ENCODE measurements around the gene WDR37. TPM values are rescaled to one million over a fixed set of nuclear protein-coding genes. Genes with fewer than 3 reads are reported as not detected.

WDR37 gene
- total RNA-seq, 1 experiment from 2014 or later = 20.6 TPM

DNA sequence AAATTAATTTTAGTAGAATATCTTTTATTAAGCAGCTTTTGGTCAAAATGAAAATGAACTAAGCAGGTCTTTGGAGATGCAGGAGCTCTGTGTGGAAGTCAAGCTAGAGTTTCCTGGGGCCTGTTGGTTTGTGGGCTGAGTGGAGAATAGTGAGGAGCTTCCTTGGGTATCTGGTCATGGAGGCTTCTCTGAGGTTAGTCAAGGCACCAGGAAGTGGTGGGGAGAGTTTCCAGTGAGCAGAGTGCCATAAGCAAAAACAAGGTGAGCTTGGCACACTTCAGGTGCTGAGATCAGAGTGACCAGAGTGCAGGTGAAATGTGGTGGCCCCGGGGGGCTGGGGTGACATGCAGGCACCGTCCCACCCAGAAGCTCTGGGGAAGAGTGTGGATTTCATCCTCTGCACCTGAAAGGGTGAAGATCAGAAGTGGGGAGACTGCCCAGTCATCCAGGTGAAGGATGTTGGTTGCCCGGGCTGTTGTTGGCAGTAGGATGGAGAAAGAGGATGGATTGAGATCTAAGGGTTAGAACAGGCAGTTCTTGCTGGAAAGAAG is 77.4 kb downstream of the WDR37 start:
- Histone ChIP-seq H3K9me3 (peaks cover 4% of the 10 kb centered on the region), H3K27me3 (replicated peaks; ENCODE audit: control insufficient read depth, insufficient read depth, low read length) (no peaks in the 10 kb centered on the region), H3K4me1 (no peaks in the 10 kb centered on the region), H3K4me3 (ENCODE audit: low read depth, low read length) (no peak overlapping the region), H3K36me3 (ENCODE audit: control insufficient read depth, insufficient read depth, low read length) (peaks cover 2% of the 10 kb centered on the region; the same call in 1 of the 2 replicates)
- peaks cover 12% of the 10 kb centered on the region for H3K36me3 Mint-ChIP-seq (ENCODE audit: insufficient read depth, unreplicated experiment)
- no peak for DNase-seq
- H3K4me1 Mint-ChIP-seq (ENCODE audit: low read depth, unreplicated experiment) = no peaks in the 10 kb centered on the region
- TF ChIP-seq, protein P1, sequence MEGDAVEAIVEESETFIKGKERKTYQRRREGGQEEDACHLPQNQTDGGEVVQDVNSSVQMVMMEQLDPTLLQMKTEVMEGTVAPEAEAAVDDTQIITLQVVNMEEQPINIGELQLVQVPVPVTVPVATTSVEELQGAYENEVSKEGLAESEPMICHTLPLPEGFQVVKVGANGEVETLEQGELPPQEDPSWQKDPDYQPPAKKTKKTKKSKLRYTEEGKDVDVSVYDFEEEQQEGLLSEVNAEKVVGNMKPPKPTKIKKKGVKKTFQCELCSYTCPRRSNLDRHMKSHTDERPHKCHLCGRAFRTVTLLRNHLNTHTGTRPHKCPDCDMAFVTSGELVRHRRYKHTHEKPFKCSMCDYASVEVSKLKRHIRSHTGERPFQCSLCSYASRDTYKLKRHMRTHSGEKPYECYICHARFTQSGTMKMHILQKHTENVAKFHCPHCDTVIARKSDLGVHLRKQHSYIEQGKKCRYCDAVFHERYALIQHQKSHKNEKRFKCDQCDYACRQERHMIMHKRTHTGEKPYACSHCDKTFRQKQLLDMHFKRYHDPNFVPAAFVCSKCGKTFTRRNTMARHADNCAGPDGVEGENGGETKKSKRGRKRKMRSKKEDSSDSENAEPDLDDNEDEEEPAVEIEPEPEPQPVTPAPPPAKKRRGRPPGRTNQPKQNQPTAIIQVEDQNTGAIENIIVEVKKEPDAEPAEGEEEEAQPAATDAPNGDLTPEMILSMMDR (IDR thresholded peaks at IDR 0.05; ENCODE audit: insufficient read depth in 1 of 2, low read depth in 1 of 2, low read length in 1 of 2, severe bottlenecking in 1 of 2, unreplicated experiment in 1 of 2) = no peak
- POLR2A ChIA-PET = no interaction called here
- no peak overlapping the region for H3K27ac Mint-ChIP-seq (ENCODE audit: unreplicated experiment)
- intact Hi-C loops (cut with micrococcal nuclease; ENCODE audit: unreplicated experiment) = no loop called here
- H3K4me3 Mint-ChIP-seq (ENCODE audit: unreplicated experiment) = no peak overlapping the region
- BruUV-seq (replicated peaks) = no TSS peak
- H3K9me3 Mint-ChIP-seq (ENCODE audit: unreplicated experiment) = peaks cover 8% of the 10 kb centered on the region
- CTCF ChIA-PET = no interaction called here
- H3K27me3 Mint-ChIP-seq (ENCODE audit: insufficient read depth, unreplicated experiment) = peaks cover under 1% of the 10 kb centered on the region

DNA sequence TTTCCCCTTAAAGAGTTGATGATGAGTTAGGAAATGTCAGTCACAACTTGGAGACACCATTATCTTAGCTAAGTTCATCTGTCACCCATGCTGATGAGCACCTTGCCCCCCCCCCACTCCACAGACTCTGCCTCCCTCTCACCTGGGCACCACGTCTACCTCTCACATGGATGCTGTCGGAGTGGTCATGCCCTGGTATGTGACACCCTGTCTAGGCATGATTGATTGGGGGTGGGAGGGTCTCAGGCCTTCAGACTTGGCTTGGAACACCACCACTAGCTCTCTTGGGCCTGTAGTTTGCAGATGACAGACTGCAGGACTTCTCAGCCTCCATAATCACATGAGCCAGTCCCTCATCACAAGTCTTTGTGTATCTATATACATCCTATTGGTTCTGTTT is 78.0 kb downstream of the WDR37 start:
- no TSS peak for BruUV-seq (replicated peaks)
- Mint-ChIP-seq H3K27ac (ENCODE audit: unreplicated experiment) (no peak overlapping the region), H3K27me3 (ENCODE audit: insufficient read depth, unreplicated experiment) (peaks cover 2% of the 10 kb centered on the region), H3K36me3 (ENCODE audit: insufficient read depth, unreplicated experiment) (peaks cover 6% of the 10 kb centered on the region), H3K4me1 (ENCODE audit: low read depth, unreplicated experiment) (no peaks in the 10 kb centered on the region), H3K4me3 (ENCODE audit: unreplicated experiment) (no peak overlapping the region), H3K9me3 (ENCODE audit: unreplicated experiment) (peaks cover 14% of the 10 kb centered on the region)
- DNase-seq = no peak
- no peak overlapping the region for H3K4me3 ChIP-seq (ENCODE audit: low read depth, low read length)
- no peaks in the 10 kb centered on the region; the same call in 1 of the 2 replicates for H3K36me3 ChIP-seq (ENCODE audit: control insufficient read depth, insufficient read depth, low read length)
- no peaks in the 10 kb centered on the region for H3K4me1 ChIP-seq
- peaks cover 10% of the 10 kb centered on the region for H3K9me3 ChIP-seq
- intact Hi-C loops (cut with micrococcal nuclease; ENCODE audit: unreplicated experiment) = no loop called here
- CTCF ChIA-PET = no interaction called here
- POLR2A ChIA-PET = no interaction called here
- H3K27me3 ChIP-seq (replicated peaks; ENCODE audit: control insufficient read depth, insufficient read depth, low read length) = no peaks in the 10 kb centered on the region
- TF ChIP-seq, protein P1 (IDR thresholded peaks at IDR 0.05; ENCODE audit: insufficient read depth in 1 of 2, low read depth in 1 of 2, low read length in 1 of 2, severe bottlenecking in 1 of 2, unreplicated experiment in 1 of 2) = no peak

DNA sequence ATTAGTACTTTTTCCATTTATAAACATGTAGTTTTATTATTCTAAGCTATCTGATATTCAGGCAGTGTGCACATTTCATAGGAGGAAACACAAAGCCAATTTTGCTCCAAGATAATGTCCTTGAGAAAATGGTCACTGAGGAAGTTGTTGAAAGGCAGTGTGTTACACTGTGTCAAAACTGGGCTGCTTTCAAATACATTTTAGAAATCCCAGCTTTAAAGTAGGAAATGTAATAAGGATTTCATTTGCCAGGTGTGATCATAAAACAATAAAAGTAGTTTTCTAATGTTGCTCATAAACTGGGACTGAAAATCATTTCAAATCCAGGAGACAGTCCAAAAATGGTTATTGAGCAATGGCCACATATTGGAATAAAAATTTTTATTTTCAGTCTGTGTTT is 80.1 kb downstream of the WDR37 start:
- no TSS peak for BruUV-seq (replicated peaks)
- Histone ChIP-seq H3K4me3 (ENCODE audit: low read depth, low read length) (no peak overlapping the region), H3K9me3 (peaks cover 20% of the 10 kb centered on the region), H3K36me3 (ENCODE audit: control insufficient read depth, insufficient read depth, low read length) (no peaks in the 10 kb centered on the region), H3K4me1 (no peaks in the 10 kb centered on the region), H3K27me3 (replicated peaks; ENCODE audit: control insufficient read depth, insufficient read depth, low read length) (no peaks in the 10 kb centered on the region)
- TF ChIP-seq, protein P1 (IDR thresholded peaks at IDR 0.05; ENCODE audit: insufficient read depth in 1 of 2, low read depth in 1 of 2, low read length in 1 of 2, severe bottlenecking in 1 of 2, unreplicated experiment in 1 of 2) = no peak
- peaks cover 5% of the 10 kb centered on the region for H3K36me3 Mint-ChIP-seq (ENCODE audit: insufficient read depth, unreplicated experiment)
- no peak for DNase-seq
- ChIA-PET POLR2A (no interaction called here), CTCF (no interaction called here)
- intact Hi-C loops (cut with micrococcal nuclease; ENCODE audit: unreplicated experiment) = no loop called here
- H3K27ac Mint-ChIP-seq (ENCODE audit: unreplicated experiment) = no peak overlapping the region
- H3K27me3 Mint-ChIP-seq (ENCODE audit: insufficient read depth, unreplicated experiment) = peaks cover 5% of the 10 kb centered on the region
- no peak overlapping the region for H3K4me3 Mint-ChIP-seq (ENCODE audit: unreplicated experiment)
- H3K9me3 Mint-ChIP-seq (ENCODE audit: unreplicated experiment) = peaks cover 16% of the 10 kb centered on the region
- no peaks in the 10 kb centered on the region for H3K4me1 Mint-ChIP-seq (ENCODE audit: low read depth, unreplicated experiment)
